ENCODE data around the gene TIAM2. TPM values are rescaled to one million over a fixed set of nuclear protein-coding genes. Genes with fewer than 3 reads are reported as not detected.

TIAM2 gene
- total RNA-seq, 1 experiment from 2014 or later, result 3.8 TPM

GRCh38 chr6:155069543-155069942 is 74.4 kb downstream of the TIAM2 start:
- Histone ChIP-seq H3K27me3 (replicated peaks; ENCODE audit: control insufficient read depth, insufficient read depth, low read length) (no peaks in the 10 kb centered on the region), H3K9me3 (no peaks in the 10 kb centered on the region), H3K4me3 (ENCODE audit: low read depth, low read length) (no peak overlapping the region), H3K36me3 (ENCODE audit: control insufficient read depth, insufficient read depth, low read length) (no peaks in the 10 kb centered on the region), H3K4me1 (no peaks in the 10 kb centered on the region)
- Mint-ChIP-seq H3K36me3 (ENCODE audit: insufficient read depth, unreplicated experiment) (no peaks in the 10 kb centered on the region), H3K9me3 (ENCODE audit: unreplicated experiment) (no peaks in the 10 kb centered on the region), H3K27ac (ENCODE audit: unreplicated experiment) (no peak overlapping the region), H3K4me1 (ENCODE audit: low read depth, unreplicated experiment) (no peaks in the 10 kb centered on the region), H3K27me3 (ENCODE audit: insufficient read depth, unreplicated experiment) (no peaks in the 10 kb centered on the region), H3K4me3 (ENCODE audit: unreplicated experiment) (no peak overlapping the region)
- intact Hi-C loops (cut with micrococcal nuclease; ENCODE audit: unreplicated experiment), result no loop called here
- ChIA-PET CTCF (no interaction called here), POLR2A (no interaction called here)
- DNase-seq, result no peak
- TF ChIP-seq, protein P1, sequence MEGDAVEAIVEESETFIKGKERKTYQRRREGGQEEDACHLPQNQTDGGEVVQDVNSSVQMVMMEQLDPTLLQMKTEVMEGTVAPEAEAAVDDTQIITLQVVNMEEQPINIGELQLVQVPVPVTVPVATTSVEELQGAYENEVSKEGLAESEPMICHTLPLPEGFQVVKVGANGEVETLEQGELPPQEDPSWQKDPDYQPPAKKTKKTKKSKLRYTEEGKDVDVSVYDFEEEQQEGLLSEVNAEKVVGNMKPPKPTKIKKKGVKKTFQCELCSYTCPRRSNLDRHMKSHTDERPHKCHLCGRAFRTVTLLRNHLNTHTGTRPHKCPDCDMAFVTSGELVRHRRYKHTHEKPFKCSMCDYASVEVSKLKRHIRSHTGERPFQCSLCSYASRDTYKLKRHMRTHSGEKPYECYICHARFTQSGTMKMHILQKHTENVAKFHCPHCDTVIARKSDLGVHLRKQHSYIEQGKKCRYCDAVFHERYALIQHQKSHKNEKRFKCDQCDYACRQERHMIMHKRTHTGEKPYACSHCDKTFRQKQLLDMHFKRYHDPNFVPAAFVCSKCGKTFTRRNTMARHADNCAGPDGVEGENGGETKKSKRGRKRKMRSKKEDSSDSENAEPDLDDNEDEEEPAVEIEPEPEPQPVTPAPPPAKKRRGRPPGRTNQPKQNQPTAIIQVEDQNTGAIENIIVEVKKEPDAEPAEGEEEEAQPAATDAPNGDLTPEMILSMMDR (IDR thresholded peaks at IDR 0.05; ENCODE audit: insufficient read depth in 1 of 2, low read depth in 1 of 2, low read length in 1 of 2, severe bottlenecking in 1 of 2, unreplicated experiment in 1 of 2), result no peak
- no TSS peak for BruUV-seq (replicated peaks)

DNA sequence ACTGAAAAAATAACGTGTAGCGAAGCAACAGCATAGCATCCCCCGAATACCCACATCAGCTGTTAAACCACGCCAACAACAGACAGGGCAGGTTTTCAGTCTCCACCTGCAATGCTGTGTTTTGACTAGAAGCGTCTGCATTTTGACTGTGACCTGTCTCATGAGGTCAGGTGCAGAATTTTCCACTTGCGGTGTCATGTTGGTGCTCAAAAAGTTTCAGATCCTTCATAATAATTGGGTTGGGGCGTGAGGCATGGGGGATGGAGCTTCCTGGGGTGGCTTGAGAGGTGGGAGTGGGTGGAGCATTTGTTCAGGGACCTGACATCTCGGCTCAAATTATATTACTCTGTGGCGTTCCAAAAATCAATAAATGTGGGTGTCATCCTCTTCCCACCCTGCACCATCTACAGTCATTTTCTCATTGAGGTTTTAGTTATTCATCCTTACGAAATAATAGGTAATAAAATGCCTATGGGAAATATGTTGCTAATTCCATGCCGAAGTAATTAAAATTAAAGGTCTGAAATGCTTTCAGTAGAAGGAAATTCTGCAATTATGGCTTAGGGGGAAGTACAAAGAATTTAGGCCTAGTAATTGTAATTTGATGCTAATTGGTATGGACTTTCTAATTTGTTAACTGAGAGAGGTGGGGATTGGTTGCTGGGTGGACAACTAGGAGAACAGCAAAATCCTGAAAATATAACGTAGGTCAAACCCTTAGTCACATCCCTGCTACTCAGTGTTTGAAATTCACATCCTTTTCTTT is 81.0 kb downstream of the TIAM2 start:
- Mint-ChIP-seq H3K27me3 (ENCODE audit: insufficient read depth, unreplicated experiment) (no peaks in the 10 kb centered on the region), H3K9me3 (ENCODE audit: unreplicated experiment) (no peaks in the 10 kb centered on the region), H3K27ac (ENCODE audit: unreplicated experiment) (no peak overlapping the region), H3K36me3 (ENCODE audit: insufficient read depth, unreplicated experiment) (no peaks in the 10 kb centered on the region), H3K4me3 (ENCODE audit: unreplicated experiment) (no peak overlapping the region), H3K4me1 (ENCODE audit: low read depth, unreplicated experiment) (no peaks in the 10 kb centered on the region)
- DNase-seq, result no peak
- intact Hi-C loops (cut with micrococcal nuclease; ENCODE audit: unreplicated experiment), result no loop called here
- H3K4me1 ChIP-seq, result no peaks in the 10 kb centered on the region
- no TSS peak for BruUV-seq (replicated peaks)
- H3K36me3 ChIP-seq (ENCODE audit: control insufficient read depth, insufficient read depth, low read length), result no peaks in the 10 kb centered on the region
- no peak overlapping the region for H3K4me3 ChIP-seq (ENCODE audit: low read depth, low read length)
- no peaks in the 10 kb centered on the region for H3K9me3 ChIP-seq
- ChIA-PET CTCF (no interaction called here), POLR2A (interaction anchor here (0.6 kb wide), 1 partner anchor 187 kb away, joined by 3 read pairs; no protein-coding TSS in a partner anchor)
- TF ChIP-seq, protein P1 (IDR thresholded peaks at IDR 0.05; ENCODE audit: insufficient read depth in 1 of 2, low read depth in 1 of 2, low read length in 1 of 2, severe bottlenecking in 1 of 2, unreplicated experiment in 1 of 2), result no peak
- H3K27me3 ChIP-seq (replicated peaks; ENCODE audit: control insufficient read depth, insufficient read depth, low read length), result no peaks in the 10 kb centered on the region

GRCh38 chr6:155077331-155077730 is 82.2 kb downstream of the TIAM2 start:
- H3K9me3 Mint-ChIP-seq (ENCODE audit: unreplicated experiment), result no peaks in the 10 kb centered on the region
- H3K9me3 ChIP-seq, result no peaks in the 10 kb centered on the region
- no peak overlapping the region for H3K4me3 ChIP-seq (ENCODE audit: low read depth, low read length)
- intact Hi-C loops (cut with micrococcal nuclease; ENCODE audit: unreplicated experiment), result no loop called here
- POLR2A ChIA-PET, result no interaction called here
- no peaks in the 10 kb centered on the region for H3K4me1 Mint-ChIP-seq (ENCODE audit: low read depth, unreplicated experiment)
- H3K27ac Mint-ChIP-seq (ENCODE audit: unreplicated experiment), result no peak overlapping the region
- DNase-seq, result no peak
- H3K4me1 ChIP-seq, result no peaks in the 10 kb centered on the region
- H3K4me3 Mint-ChIP-seq (ENCODE audit: unreplicated experiment), result no peak overlapping the region
- H3K36me3 Mint-ChIP-seq (ENCODE audit: insufficient read depth, unreplicated experiment), result no peaks in the 10 kb centered on the region
- CTCF ChIA-PET, result no interaction called here
- H3K27me3 ChIP-seq (replicated peaks; ENCODE audit: control insufficient read depth, insufficient read depth, low read length), result no peaks in the 10 kb centered on the region
- no TSS peak for BruUV-seq (replicated peaks)
- H3K36me3 ChIP-seq (ENCODE audit: control insufficient read depth, insufficient read depth, low read length), result no peaks in the 10 kb centered on the region
- TF ChIP-seq, protein P1 (IDR thresholded peaks at IDR 0.05; ENCODE audit: insufficient read depth in 1 of 2, low read depth in 1 of 2, low read length in 1 of 2, severe bottlenecking in 1 of 2, unreplicated experiment in 1 of 2), result no peak
- H3K27me3 Mint-ChIP-seq (ENCODE audit: insufficient read depth, unreplicated experiment), result no peaks in the 10 kb centered on the region

Measured in Caco-2 (cell line).